Peyer's patch (tissue), 4 donors: ENCODE measurements around the gene CCR4.

ENCODE experiments used
- CTCF ChIP-seq, 6 experiments: fragments of 450-650 bp in 4 of 6; fragments of 200-600 bp in 2 of 6; sonication (generic) in 1 of 6; IDR thresholded peaks; one replicate each; pipeline ENCODE4 v1.5.1; 2017 to 2019; ENCODE audit warnings: antibody characterized with exemption in 6 of 6, mild to moderate bottlenecking in 3 of 6, moderate library complexity in 1 of 6
- POLR2A ChIP-seq, 2 donors: fragments of 450-650 bp; IDR thresholded peaks; one replicate each; pipeline ENCODE4 v1.5.1; 2017; ENCODE audit warnings: antibody characterized with exemption in 2 of 2, mild to moderate bottlenecking in 2 of 2, moderate library complexity in 2 of 2

- TF ChIP-seq CTCF (IDR thresholded peaks at IDR 0.05): no peak
- TF ChIP-seq POLR2A (IDR thresholded peaks at IDR 0.05): no peak
These were observed 43.7 kb downstream of the CCR4 start for GRCh38 chr3:32995098-32995497.
